Aorta (tissue), 5 donors: ENCODE measurements around the gene SLC35F3. TPM values are rescaled to one million over a fixed set of nuclear protein-coding genes. Genes with fewer than 3 reads are reported as not detected.

Experiments used
- ATAC-seq: fragments of 200-7000 bp; cut with Tn5 transposase; one replicate; pipeline ENCODE4 v1.9.1; 2022; ENCODE audit warnings: moderate library complexity; ENCODE audit not compliant: low FRiP score
- DNase-seq, 2 donors: peaks; one replicate each; pipeline ENCODE4 v3.0.0-alpha.2; 2020
- H3K27ac ChIP-seq, 2 donors: one replicate each; pipeline ENCODE4 v1.5.1; 2013; ENCODE audit warnings: low read length in 2 of 2, mild to moderate bottlenecking in 2 of 2, moderate library complexity in 2 of 2, control low read depth in 1 of 2, inconsistent platforms in 1 of 2, low read depth in 1 of 2
- H3K27me3 ChIP-seq, 2 donors: one replicate each; pipeline ENCODE4 v1.6.1; 2013; ENCODE audit warnings: control low read depth in 1 of 2, low read length in 1 of 2, mild to moderate bottlenecking in 1 of 2, moderate library complexity in 1 of 2; ENCODE audit not compliant: insufficient read depth in 2 of 2, control insufficient read depth in 1 of 2
- H3K36me3 ChIP-seq, 2 donors: one replicate each; pipeline ENCODE4 v1.6.1; 2013; ENCODE audit warnings: control low read depth in 1 of 2, low read length in 1 of 2, mild to moderate bottlenecking in 1 of 2; ENCODE audit not compliant: insufficient read depth in 2 of 2, control insufficient read depth in 1 of 2
- H3K4me1 ChIP-seq, 2 donors: one replicate each; pipeline ENCODE4 v1.6.1; 2013; ENCODE audit warnings: low read length in 2 of 2, control low read depth in 1 of 2, mild to moderate bottlenecking in 1 of 2, moderate library complexity in 1 of 2; ENCODE audit not compliant: insufficient read depth in 2 of 2, control insufficient read depth in 1 of 2
- H3K4me3 ChIP-seq, 2 donors: one replicate each; pipeline ENCODE4 v1.5.1; 2013; ENCODE audit warnings: low read length in 2 of 2, control low read depth in 1 of 2, mild to moderate bottlenecking in 1 of 2
- H3K9me3 ChIP-seq: one replicate; pipeline ENCODE4 v1.6.1; 2013; ENCODE audit warnings: mild to moderate bottlenecking, low read length; ENCODE audit not compliant: control insufficient read depth
- WGBS, 2 donors: extraction: QIAGEN DNeasy Blood & Tissue Kit; methylation state at CpG; one replicate each; pipeline ENCODE4 v1.1.7; 2013; 5-methylcytosine and 5-hydroxymethylcytosine counted together
- intact Hi-C, 2 donors: fragments of 100-400 bp; cut with DNase I; formaldehyde crosslinking; loops; one replicate each; pipeline versions ENCODE4 v1.14.2 to v1.15.0; 2022
- polyA plus RNA-seq, 2 donors: library from polyadenylated mRNA; stranded (reverse); fragments of 200-250 nt; gene quantifications; one replicate each; pipeline ENCODE4 v1.2.3, GENCODE V29; 2013
- total RNA-seq, 2 donors: library from RNA; stranded (reverse); fragmentation: NEBNext Ultra II Directional; extraction: Animal tissue kit (Norgen Biotek cat#: 25700); gene quantifications; one replicate each; pipeline ENCODE4 v1.2.1, GENCODE V29; 2021
- donor health status: healthy with polysubstance abuse.
- donor health status: Bipolar disorder and iron deficiency.
- donor health status: DM: no; HTN: no; CAD: no.
- donor health status: DM: no; HTN: no; CAD: no.
- donor health status: DM: yes; HTN: yes; CAD: no.

SLC35F3 gene
- total and polyA plus RNA-seq, 4 donors: 0.12 TPM; not detected in 3

DNA sequence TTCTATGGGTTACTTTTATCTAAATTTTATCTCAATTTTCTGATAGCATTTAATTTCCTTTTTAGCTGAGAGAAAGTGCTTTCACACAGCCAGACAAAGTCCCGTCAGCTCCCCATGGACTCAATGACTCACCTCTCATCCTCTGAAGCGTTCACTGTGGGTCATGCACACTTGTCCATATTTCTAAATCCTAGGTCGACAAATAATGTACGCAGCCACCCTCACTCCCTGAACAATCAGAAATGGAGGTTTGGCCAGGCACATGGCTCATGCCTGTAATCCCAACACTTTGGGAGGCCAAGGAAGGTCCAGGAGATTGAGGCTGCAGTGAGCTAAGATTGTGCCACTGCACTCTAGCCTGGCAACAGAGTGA lies 426.4 kb downstream of the SLC35F3 start:
- ATAC-seq: no peak
- WGBS, 2 donors: 77 to 80% methylated on average over 4 of the region's 4 CpGs
- intact Hi-C loops: no loop called here

DNA sequence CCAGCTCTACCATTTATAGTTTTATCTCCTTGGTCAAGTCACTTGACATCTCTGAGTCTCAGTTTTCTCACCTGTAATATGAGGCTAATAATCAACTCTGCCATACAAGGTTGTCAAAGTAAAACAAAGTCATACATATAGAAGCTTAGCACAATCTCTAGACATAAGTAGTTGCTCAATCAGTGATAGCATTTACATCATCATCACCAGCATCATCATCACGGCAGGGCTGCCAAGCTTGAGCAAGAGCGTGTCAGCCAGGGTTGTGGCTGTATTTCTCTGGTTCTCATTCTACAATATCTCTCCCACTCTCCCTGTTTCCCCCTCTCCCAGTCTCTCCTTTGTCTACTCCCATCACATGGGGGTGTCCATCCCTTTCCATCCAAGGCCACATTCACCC lies 427.0 kb downstream of the SLC35F3 start:
- ATAC-seq: no peak
- Histone ChIP-seq H3K27ac (no peak overlapping the region), H3K9me3 (peaks cover 2% of the 10 kb centered on the region), H3K4me1 (no peaks in the 10 kb centered on the region), H3K4me3 (no peak overlapping the region), H3K36me3 (no peaks in the 10 kb centered on the region), H3K27me3 (no peaks in the 10 kb centered on the region)
- no peak for DNase-seq
- 77 to 79% methylated on average over 2 of the region's 2 CpGs for WGBS, 2 donors
- intact Hi-C loops: no loop called here

More for the DNA sequence above, 426.4 kb downstream of the SLC35F3 start:
- Histone ChIP-seq H3K9me3 (no peaks in the 10 kb centered on the region), H3K4me1 (no peaks in the 10 kb centered on the region), H3K36me3 (no peaks in the 10 kb centered on the region), H3K27ac (no peak overlapping the region), H3K27me3 (no peaks in the 10 kb centered on the region), H3K4me3 (no peak overlapping the region)
- no peak for DNase-seq

DNA sequence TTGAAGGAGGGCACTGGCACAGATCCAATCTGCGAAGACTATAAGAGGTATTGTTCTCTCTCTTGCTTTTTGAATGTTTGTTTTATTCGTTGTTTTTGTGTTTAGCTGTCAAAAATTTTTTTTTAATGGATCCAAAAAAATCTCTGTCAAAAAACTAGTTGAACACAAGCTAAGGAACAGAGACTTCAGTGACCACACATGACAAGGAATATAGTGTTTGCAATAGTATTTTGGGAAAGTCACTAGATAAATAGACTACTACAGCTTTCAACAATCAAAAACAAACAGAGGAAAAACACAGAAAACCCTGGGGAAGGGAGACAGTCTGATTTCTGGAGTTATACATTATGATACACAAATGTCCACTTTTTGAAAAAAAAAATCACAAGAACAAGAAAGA lies 431.9 kb downstream of the SLC35F3 start:
- intact Hi-C loops: no loop called here
- Histone ChIP-seq H3K4me3 (no peak overlapping the region), H3K27me3 (no peaks in the 10 kb centered on the region), H3K27ac (no peak overlapping the region), H3K9me3 (peaks cover 2% of the 10 kb centered on the region), H3K36me3 (no peaks in the 10 kb centered on the region), H3K4me1 (no peaks in the 10 kb centered on the region)
- DNase-seq: no peak
- WGBS, 2 donors: 79 to 81% methylated on average over 2 of the region's 2 CpGs
- ATAC-seq: no peak

DNA sequence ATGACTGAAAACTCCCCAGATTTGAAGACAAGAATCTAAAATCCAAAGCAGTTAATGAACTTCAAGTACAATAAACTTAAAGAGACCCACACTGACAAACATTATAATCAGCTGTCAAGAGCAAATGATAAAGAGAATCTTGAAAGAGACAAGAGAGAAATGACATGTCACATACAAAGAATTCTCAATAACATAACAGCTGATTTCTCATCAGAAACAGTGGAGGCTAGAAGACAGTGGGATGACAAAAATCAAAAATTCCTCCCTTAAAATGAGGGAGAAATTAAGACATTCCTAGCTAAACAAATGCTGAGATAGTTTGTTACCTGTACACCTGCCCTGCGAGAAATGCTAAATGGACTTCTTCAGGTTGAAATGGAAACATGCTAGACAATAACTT lies 432.8 kb downstream of the SLC35F3 start:
- Histone ChIP-seq H3K9me3 (peaks cover 2% of the 10 kb centered on the region), H3K36me3 (no peaks in the 10 kb centered on the region), H3K27me3 (no peaks in the 10 kb centered on the region), H3K4me3 (no peak overlapping the region), H3K4me1 (no peaks in the 10 kb centered on the region), H3K27ac (no peak overlapping the region)
- DNase-seq: no peak
- ATAC-seq: no peak
- intact Hi-C loops: no loop called here
- WGBS, 2 donors: 95% methylated on average over 1 of the region's 1 CpG

DNA sequence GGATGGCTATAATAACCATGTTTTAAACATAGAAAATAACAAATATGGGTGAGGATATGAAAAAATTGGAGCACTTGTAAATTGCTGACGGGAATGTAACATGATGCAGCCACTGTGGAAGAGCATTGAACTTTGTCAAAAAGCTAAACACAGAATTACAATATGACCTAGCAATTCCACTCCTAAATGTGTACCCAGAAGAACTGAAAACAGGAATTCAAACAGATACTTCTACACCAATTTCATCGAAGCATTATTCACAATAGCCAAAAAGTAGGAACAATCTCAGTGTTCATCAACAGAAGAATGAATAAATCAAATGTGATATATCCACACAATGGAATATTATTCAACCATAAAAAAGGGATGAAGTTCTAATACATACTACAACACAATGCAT lies 436.1 kb downstream of the SLC35F3 start:
- H3K27ac ChIP-seq: no peak overlapping the region
- H3K36me3 ChIP-seq: no peaks in the 10 kb centered on the region
- H3K9me3 ChIP-seq: peaks cover 3% of the 10 kb centered on the region
- 87% methylated on average over 2 of the region's 2 CpGs for WGBS, 2 donors
- DNase-seq (no peak), ATAC-seq (no peak)
- intact Hi-C loops: no loop called here
- H3K27me3 ChIP-seq: no peaks in the 10 kb centered on the region
- H3K4me1 ChIP-seq: no peaks in the 10 kb centered on the region
- no peak overlapping the region for H3K4me3 ChIP-seq

DNA sequence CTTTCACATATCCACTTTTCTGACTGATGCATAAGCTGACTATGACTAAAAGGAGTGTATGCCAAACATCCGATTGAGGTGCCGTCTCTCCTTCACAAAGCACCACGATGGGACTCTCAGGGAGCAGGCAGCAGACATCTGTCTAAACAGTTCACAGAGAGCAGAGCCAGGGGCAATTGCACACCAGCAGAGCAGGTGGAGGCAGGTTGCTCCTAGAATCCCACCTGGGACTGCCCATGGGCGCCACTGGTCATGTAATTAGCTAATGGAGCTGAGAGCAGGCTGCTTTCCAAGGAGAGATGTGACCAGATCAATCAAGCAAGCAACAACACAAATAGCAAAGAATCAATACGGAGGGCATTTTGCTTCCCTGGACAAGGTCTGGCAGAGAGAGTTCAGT lies 438.3 kb downstream of the SLC35F3 start:
- Histone ChIP-seq H3K36me3 (no peaks in the 10 kb centered on the region), H3K27ac (no peak overlapping the region), H3K9me3 (peaks cover 1% of the 10 kb centered on the region), H3K4me3 (no peak overlapping the region), H3K4me1 (no peaks in the 10 kb centered on the region), H3K27me3 (no peaks in the 10 kb centered on the region)
- intact Hi-C loops: no loop called here
- 67% methylated on average over 5 of the region's 5 CpGs for WGBS, 2 donors
- no peak for ATAC-seq
- no peak for DNase-seq

DNA sequence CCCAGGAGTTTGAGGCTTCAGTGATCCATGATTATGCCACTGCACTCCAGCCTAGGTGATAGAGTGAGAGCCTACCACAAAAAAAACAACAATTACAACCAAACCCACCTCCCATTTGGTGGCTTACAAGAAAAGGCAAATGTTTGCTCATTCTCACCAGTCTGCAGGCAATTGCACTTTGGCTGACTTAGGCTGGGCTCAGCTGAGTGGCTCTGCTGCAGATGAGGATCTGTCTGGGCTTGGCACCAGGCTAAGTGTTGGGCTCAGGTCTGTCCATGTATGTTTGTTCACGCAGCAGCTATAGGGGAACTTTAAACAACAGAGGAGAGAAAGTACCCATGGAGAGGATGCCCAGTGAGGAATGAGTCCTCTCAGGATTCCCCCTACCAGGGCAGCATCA lies 440.8 kb downstream of the SLC35F3 start:
- ATAC-seq: no peak

DNA sequence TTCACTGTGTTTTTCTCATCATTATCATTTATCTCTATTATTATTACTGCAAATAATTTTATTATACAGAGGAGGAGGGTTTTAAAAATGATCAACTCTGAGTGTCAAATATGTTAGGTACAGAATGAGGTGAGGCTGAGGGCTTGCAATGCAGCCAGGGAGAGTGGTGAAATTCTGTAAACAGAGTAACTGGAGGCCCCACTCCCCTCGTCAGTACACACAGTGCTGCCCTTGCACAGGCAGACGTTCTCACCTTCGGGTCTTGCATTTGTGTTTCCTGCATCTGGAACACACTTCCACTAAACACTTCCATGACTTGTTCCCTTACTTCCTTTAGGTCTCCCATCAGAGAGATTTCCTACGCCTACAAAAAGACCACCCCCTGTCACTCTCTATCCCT lies 444.5 kb downstream of the SLC35F3 start:
- Histone ChIP-seq H3K36me3 (no peaks in the 10 kb centered on the region), H3K4me3 (no peak overlapping the region), H3K27ac (no peak overlapping the region), H3K9me3 (peaks cover 3% of the 10 kb centered on the region), H3K27me3 (no peaks in the 10 kb centered on the region), H3K4me1 (no peaks in the 10 kb centered on the region)
- intact Hi-C loops: no loop called here
- ATAC-seq: no peak
- no peak for DNase-seq
- WGBS, 2 donors: 57 to 60% methylated on average over 4 of the region's 4 CpGs

More for the DNA sequence above, 440.8 kb downstream of the SLC35F3 start:
- H3K27me3 ChIP-seq: no peaks in the 10 kb centered on the region
- peaks cover 3% of the 10 kb centered on the region for H3K9me3 ChIP-seq
- no peak overlapping the region for H3K27ac ChIP-seq
- no peaks in the 10 kb centered on the region for H3K4me1 ChIP-seq
- DNase-seq: no peak
- intact Hi-C loops: no loop called here
- WGBS, 2 donors: 92 to 94% methylated on average over 1 of the region's 1 CpG
- H3K36me3 ChIP-seq: no peaks in the 10 kb centered on the region
- H3K4me3 ChIP-seq: no peak overlapping the region

DNA sequence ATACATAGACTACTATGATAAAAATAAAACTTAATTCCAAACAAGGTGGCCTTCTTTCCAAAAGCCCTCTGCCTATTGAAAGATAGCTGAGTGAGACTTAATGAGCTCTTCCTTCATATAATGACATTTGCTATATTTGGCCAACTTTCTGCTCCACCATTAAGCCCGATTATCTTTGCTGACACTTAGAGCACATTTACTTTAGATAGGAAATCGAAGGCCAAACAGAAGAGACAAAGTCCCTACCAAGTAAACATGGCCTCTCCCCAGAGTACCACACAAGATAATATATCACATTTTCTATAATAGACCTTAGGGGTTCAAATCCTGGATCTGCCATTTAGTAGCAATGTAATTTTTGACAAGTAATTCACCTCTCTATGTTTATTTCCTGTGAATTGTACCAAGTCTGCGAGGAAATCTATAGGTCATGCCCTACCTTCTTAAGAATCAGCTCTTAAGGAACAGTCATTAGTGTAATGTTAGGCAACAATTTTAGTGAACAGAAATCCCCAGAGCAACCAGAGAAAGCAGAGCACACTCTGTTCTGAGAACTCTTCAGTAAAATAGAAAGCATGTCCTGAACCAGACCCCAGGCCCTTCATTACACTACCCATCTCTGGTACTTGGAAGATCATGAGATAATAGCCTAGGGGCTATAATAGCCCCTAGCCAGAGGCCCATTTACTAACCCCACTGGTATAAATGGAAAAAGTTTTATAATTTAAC lies 451.5 kb downstream of the SLC35F3 start:
- Histone ChIP-seq H3K36me3 (no peaks in the 10 kb centered on the region), H3K4me3 (no peak overlapping the region), H3K4me1 (no peaks in the 10 kb centered on the region), H3K9me3 (no peaks in the 10 kb centered on the region), H3K27me3 (peaks cover 0 to 2% of the 10 kb centered on the region in 2 donors), H3K27ac (no peak overlapping the region)
- intact Hi-C loops: no loop called here
- no peak for ATAC-seq
- WGBS, 2 donors: 85 to 86% methylated on average over 3 of the region's 3 CpGs
- DNase-seq: no peak
